GM19467 (cell line): ENCODE results near the gene CACNA1C.

Source experiments
- ATAC-seq: cut with Tn5 transposase; IDR thresholded peaks from one replicate; pipeline ENCODE4 v1.9.1; 2021; ENCODE audit warnings: mild to moderate bottlenecking, moderate library complexity; ENCODE audit not compliant: unreplicated experiment

Gene CACNA1C

DNA sequence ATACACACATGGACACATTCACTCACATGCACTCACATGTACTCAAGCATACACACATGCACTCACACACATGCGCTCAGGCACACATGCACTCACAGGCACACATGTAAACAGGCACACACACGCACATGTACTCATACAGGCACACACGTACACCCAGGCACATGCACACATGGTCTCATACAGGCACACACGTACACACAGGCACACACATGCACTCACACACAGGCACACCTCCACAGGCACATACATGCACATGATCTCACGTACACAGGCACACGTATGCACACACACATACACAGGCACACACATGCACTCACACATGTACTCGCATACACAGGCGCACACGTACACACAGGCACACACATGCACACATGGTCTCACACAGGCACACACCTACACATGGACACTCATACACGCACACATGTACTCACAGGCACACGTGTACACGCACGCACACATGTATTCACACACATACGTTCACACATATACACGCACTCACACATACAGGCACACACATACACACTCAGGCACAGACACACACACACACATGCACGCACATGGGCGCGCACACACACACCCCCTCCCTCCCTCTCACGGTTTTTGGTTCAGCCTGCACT is 138.9 kb downstream of the CACNA1C start:
- no peak for ATAC-seq

DNA sequence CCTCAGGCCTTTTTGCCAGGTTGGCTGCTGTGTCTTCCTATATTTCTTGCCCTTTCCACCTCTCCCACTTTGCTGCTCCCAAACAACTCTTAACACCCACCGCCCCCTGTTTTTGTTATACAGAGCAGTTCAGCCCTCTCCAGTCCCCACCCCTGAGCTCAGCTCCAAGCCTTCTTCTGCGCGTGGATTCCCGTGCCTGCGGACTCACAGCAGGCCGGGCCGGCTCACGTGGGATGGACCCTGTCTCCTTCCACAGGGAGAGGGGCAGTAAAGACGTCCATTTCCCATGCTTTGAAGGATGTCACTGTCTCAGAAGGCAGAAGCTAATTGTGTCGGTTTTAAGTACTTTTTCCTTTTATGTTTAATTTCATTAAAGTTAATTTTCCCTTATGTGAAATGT is 139.4 kb downstream of the CACNA1C start:
- no peak for ATAC-seq

DNA sequence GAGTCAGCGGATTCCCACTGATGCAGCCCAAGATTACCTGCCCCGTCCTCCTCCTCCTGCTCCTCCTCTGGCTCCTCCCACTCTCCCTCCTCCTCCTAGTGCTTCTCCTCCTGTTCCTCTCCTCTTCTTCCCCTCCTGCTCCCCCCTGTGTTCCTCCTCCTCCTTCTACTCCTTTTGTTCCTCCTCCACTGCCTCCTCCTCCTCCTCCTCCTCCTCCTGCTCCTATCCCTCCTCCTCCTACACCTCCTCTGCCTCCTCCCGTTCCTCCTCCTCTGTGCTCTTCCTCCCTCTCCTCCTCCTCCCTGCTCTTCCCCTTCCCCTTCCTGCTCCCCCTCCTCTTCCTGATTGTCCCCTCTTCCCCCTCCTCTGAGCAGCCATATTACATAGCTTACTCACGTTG is 141.3 kb downstream of the CACNA1C start:
- no peak for ATAC-seq

DNA sequence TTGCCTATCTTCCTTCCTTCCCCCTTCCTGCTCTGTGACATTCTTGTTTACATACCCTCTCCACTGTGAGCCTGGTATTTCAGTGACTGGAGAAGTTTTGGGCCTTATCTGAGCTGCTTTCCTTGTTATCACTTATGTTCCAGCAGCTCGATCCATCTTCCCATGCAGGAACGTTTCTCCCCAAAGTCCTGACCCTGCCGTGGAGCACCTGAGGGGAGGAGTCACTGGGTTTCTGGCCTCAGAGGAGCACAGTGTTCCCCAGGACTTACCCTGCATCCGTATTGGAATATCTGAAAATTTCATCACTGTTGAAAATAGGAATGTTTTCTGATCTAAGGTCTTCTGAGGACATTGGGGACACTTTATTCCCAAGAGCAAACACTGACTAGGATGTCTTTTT is 141.8 kb downstream of the CACNA1C start:
- no peak for ATAC-seq

DNA sequence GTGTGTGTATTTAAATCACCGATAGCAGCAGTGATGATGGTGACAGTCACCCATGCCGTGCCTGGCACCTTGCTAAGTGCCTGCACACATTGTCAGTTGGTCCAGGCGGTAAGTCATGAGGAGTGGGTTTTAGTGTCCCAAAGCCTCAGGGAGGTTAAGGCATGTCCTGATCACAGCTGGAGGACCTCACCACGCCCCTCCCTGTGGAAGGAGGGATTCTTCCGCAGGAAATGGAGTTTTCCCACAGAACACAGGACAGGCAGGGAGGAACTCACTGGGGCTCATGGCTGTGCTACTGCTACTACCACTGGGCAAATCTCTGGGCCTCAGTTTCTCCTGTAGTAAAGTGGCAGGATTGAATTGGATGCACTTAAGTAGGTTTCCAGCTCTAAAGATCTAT is 142.3 kb downstream of the CACNA1C start:
- ATAC-seq: no peak

DNA sequence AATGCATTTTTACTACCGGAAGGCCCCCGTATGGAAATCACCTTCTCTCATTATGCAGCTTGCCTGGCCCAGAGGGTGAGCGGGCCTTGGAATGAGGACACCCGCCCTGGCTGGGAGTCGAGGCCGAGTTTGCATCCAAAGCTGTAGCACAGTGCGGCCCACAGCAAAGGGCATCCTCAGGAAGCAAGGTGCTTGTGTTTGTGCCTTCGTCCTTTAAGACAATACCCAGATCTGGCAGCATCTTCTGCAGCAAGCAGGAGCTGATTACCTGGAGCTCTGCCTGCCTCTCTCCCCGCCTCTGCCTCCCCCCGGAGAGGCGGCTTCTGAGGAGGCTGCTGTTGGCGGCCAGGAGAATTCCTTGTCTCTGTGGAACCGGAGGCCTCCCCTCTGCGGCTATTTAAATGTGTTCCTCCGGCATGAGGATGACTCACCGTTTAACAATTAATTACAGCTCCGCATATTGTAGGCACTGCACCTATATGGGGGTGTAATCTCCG is 145.3 kb downstream of the CACNA1C start:
- ATAC-seq: no peak

DNA sequence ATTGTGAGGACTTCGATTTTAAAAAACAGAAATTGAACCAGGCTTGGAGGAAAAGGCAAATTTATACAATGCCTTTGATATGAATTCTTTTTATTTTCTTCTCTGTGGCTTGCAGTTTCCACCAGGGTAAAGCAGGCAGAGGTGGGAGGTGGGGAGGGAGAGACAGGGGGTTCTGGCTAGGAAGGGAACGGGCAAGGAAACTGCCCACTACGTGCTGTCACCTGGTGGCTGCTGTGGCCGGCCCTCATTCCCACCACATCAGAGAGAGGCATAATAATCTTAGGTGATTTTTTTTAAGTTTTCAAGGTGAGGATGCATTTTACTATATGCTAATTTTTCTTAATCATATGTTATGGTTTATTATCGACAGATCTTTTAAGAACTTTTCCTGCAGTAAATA is 145.8 kb downstream of the CACNA1C start:
- ATAC-seq: no peak

DNA sequence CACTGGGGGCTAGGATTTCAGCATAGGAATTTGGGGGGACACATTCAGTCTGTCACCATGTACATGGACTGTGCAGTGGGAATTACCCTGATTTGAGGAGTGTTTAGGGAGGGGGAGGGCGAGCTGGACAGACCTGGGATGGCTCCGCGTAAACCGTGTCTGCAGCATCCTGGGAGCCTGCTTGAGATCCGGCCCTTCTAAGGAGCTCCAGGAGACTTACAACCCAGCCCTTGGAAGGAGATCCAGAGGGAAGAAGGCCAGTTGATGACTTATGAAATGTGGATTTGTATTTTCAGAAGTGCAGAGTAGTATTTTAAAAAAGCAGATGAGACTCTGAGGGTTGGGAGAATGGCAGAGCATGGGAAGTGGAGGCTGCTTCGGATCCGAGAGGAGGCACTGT is 153.2 kb downstream of the CACNA1C start:
- ATAC-seq: no peak

DNA sequence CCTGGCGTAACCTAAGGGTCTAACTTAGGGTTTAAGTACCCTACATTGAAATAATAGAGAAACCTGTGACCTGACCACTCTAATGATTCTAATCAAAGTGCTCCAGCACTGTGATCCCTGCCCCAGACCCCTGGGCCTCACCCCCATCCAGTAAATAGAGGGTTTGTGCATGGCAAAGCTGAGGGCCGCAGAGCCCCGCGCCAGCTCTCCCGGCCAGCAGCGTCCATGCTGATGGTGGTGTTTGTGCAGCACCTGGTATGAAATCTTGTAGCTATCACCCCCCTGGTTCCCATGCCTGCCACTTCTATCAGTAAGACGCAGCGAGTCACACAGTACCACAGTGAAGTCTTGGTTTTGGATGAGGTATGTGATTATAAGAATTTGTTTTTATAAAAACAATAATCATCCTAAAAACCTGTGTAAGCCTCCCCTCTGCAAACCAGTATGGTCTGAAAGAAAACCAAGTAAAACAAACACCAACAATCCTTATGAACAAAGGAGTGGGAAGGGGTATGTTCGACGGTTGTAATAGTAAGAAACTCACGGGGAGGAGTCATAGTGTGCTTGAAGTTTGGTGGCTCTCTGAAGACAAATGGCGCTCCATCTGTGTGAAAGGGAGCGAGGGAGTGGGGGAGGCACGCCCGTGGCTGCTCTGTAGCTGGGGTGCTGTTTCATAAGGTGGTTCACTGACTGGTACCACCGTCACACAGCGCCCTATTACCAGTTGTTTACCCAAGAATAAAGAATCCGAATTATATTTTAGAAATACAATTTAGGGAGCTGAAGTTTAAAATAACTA is 156.2 kb downstream of the CACNA1C start:
- no peak for ATAC-seq

DNA sequence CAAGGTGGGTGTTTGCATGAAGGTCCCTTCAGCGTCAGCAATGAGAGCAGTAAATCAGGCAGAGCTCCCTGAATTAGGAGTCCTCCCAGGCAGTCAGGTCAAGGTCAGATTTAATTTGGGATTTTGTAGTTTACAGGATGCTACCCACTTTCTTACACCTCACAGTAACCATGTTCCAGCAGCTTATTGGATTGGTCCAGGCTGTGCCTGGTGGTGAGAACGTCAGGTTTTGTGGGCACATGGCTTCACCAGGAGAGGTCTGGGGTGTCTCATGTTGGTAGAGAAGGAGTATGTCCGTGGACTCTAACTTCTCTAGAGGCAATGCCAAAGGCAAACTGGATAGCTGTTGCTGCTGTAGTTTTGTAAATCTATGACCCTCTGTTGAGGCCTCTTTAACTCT is 158.3 kb downstream of the CACNA1C start:
- no peak for ATAC-seq

DNA sequence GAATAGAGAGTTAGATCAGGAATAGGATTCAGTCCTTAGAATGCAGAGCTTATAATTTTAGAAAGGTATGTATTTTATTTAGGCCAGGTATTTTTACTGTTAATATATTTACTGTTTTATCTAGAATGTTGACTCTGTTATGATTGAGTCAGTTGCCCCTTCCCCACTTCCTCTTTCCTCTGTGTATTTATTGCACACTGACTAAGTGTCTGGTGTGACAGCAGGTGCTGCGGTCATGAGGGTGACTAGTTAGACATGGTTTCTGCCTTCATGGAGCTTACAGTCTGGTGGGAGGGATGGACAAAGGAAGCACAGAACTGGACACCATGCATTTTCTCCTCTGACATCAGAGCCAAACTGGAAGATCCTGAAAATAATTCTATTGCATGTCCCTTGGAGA is 159.8 kb downstream of the CACNA1C start:
- no peak for ATAC-seq

DNA sequence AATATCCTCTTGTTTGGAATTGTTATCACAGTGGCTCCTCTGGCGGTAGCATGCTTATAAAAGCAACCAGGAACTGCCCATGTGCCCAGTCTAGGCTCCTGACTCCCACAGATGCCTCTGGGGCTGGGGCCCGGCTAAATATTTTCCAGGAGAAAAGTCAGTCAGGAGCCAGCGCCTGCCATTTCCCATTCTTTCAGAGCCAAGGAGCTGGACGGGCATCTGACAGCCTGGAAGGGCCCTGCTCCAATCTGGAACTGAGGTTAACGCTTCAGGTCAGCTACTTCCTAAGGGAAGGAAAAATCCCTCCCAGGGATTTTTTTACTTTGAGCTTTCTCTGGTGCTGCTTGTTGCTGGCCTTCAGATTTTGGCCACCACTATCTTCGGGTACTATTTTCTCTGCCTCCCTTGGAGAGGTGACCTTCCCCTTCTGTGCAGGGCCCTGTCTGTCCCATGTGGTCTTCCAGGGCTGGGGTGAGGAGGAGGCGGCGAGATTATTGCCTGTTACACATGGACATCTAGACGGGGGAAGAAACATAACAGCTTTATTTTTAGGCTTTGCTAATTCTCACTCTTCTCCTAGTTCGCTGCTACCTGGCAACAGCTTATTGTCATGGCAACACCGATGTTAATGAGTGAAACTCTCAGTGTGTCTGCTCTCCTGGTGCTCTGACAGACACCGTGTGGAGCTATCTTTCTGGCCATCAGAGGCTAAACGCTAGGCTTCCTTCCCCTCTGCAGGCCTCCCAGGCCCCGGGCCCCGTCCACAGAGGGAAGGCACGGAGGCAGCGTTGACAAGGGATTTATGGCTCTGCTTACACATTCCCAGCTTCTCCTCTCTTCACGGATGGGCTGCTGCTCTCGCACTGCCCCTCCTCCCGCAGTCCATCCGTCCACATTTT is 160.4 kb downstream of the CACNA1C start:
- no peak for ATAC-seq

DNA sequence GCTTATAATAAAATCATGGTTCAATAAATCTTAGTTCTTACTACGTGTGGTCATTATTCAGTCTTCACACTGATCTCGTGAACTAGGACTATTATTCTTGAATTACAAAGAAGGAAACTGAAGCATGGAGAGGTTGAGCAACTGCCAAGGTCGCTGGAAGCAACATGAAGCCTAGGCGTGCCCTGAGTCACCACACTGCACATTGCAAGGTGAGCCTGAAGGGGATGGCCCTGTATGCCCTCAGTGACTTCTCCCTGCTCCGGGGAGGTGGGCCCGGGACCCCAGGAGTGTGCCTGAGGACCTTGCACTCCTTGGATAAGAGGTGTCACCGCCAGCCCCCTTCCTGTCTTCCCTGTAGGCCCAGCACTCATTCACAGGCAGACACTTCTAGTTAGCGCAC is 161.6 kb downstream of the CACNA1C start:
- ATAC-seq: no peak

DNA sequence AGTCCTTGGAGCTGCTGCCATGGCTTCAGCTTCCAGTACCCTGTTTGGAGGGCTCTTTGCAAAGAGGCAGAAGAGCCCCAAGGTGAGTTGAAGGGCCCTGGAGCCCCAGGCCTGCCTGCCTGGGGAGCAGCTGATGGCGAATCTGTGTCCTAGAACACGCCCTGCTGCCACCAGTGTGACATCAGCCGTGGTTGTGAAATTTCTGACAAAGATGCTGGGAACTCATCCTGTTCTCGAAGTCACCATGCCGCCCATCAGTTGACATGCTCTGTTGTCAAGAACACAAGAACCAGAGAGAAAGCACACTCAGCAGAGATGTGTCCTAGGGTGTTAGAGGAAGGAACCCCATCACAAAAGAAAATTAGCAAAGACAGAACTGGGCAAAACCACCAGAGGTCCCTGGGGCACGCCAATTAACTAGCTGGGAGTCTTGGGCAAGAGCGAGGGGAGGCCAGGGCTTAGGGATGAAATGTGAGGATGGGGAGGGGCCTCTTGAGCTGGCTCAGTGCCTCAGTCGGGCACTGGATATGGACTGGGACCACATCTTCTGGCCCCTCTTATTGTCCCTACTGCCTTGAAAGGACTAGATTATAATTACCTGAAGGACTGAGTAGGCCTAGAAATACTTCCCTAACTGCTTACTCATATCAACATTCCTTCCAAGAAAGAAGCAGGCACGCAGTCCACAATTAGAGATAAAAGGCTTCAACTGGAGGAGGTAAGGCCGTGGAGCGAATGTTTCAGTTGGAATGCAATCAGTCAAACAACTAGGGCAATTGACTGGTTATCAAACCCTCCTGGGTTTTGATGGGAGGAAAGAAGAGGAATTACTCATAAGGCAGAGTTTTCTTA is 163.1 kb downstream of the CACNA1C start:
- ATAC-seq: no peak

DNA sequence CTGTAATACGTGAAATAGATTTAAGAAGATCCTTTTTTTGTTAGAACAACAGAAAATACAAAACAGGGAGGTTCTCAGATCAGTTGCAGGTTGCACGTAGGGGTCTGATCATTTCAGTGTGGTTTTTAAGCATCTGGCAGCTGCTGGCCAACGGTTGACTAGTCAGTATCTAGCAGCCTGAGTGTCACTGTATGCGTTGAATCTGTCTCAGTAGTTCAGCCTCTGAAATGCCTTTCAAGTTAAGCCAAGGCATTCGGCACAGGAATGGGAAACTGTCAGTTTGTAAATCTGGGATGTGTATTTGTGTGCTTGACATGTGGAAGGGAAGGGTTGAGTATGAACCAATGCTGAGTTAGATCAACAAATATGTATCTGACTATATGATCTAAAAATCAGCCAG is 165.9 kb downstream of the CACNA1C start:
- no peak for ATAC-seq

DNA sequence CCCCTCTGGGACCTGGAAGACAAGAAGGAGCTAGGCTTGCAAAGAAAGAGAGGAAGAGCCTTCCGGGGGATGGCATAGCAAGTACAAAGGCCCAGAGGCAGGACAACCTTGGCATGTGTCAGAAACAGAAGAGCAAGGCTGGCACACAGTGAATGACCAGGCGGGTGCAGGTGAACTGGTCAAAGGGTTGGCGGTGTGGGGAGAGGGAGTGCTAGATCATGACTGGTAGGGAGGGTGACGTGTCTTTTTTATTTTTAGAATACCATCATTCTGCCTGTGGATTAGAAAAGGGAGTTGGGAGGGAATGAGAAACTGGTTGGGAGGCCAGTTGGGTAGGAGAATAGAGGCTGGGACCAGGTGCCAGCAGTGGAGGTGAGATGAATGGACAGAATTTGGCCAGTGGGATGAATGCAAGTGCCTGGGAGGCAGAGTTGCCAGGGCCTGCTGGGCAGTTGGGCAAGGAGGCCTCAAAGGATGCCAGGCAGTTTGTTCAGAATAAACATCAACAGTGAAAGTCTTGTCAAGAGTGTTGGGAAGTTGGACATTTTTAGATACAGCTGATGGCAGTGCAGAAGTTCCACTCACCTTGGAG is 168.3 kb downstream of the CACNA1C start:
- ATAC-seq: no peak

DNA sequence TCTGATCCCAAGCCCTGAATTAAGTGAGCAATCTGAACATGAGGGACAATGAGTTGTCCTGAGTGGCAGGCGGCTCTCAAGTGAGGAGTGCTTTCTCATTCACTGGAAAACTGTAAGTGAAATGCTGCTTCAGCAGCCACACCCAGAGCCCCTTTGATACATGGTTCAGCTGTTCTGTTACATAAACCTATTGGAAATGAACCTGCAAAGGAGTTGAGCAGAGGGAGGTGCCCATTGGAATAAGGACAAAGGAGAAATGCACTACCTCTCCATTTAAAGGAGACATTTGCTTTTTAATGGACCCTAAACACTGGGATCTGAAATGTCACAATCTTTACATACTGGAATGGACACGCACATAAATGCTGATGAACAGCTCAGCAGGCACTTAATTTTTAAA is 169.9 kb downstream of the CACNA1C start:
- ATAC-seq: no peak

DNA sequence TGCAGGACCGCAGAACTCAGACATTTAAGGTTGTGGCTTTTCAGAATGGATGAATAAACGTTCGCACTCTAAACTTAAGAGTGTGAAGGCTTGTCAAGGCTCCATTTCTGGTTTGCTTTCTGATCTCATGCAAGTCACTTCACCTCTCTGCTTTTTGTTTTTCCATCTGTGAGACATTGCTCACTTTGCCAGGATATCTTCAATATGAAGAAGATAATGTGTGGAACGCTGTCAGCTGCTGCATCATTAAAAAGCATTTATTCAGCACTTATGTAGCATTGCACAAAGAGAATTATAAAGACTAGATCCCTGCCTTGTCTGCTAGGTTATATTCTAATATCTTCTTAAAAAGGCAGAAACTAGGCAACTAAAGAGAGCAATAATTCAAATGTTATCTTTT is 172.2 kb downstream of the CACNA1C start:
- no peak for ATAC-seq

DNA sequence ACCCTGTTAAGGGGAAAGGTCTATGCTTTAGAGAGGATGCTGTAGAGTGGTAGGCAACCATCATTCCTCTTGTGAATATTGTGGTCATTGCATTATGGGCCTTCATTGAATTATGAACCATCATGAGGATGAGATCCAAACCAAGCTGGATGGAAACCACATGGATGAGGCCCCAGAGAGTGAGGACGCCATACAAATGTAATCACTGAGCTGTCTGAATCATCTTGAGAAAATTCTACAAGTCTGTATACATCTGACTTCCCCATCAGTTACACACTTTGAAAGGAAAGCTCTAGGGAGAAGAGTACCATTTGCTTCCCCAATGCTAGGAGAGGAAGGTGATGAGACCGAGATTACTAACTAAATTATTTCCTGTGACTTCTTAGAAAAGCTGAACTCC is 172.9 kb downstream of the CACNA1C start:
- no peak for ATAC-seq

DNA sequence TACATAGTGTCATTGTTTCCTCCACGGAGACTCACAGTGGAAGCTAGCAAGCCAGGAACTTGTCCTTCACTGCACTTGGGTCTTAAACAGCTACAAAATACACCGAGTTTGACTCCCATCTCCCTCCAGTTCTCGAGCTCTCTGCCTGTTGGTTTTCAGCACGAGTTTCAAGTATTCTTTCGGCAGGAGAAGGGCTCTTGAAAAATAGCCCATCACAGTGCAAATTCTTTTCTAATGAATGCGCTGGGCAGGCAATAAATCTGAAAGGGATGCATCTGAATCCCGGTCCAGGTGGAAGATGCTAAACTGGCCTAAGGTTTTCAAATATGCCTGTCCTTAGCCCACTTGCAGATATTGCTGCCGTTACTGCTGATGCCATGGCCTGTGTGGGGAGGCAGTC is 173.9 kb downstream of the CACNA1C start:
- no peak for ATAC-seq
